IMR-90 (cell line): ENCODE results near the gene HMX3.

Source experiments
- CTCF ChIP-seq: conservative IDR thresholded peaks from 2 replicates; pipeline ENCODE4 v1.5.1; 2012; ENCODE audit warnings: mild to moderate bottlenecking, low read depth, low read length, improper control_type of control experiment
- POLR2A ChIP-seq: IDR thresholded peaks from 2 replicates; pipeline ENCODE4 v1.6.1; 2012; ENCODE audit warnings: mild to moderate bottlenecking, low read depth, low read length

- TF ChIP-seq CTCF (no peak), POLR2A (no peak)
Observed at GRCh38 chr10:123136221-123136805, 543 bp downstream of the HMX3 start.
